Sigmoid colon (tissue), 4 donors: ENCODE results near the gene SMAD6.

Source experiments
- CTCF ChIP-seq, 4 experiments: fragments of 450-650 bp in 3 of 4; fragments of 200-600 bp in 1 of 4; IDR thresholded peaks; one replicate each; pipeline ENCODE4 v1.5.1; 2016 to 2019; ENCODE audit warnings: antibody characterized with exemption in 4 of 4, mild to moderate bottlenecking in 3 of 4, moderate library complexity in 2 of 4
- EP300 ChIP-seq, 4 donors: sonication (generic); formaldehyde crosslinking; IDR thresholded peaks; one replicate each; pipeline ENCODE4 v1.6.1; 2017; ENCODE audit warnings: antibody characterized with exemption in 4 of 4
- POLR2AphosphoS5 ChIP-seq, 4 donors: sonication (generic); formaldehyde crosslinking; IDR thresholded peaks; one replicate each; pipeline ENCODE4 v1.6.1; 2017; ENCODE audit warnings: antibody characterized with exemption in 4 of 4

GRCh38 chr15:66706840-66707239, 4.8 kb downstream of the SMAD6 start:
- TF ChIP-seq CTCF (IDR thresholded peaks at IDR 0.05): no peak
- TF ChIP-seq POLR2AphosphoS5 (IDR thresholded peaks at IDR 0.05): no peak
- TF ChIP-seq EP300 (IDR thresholded peaks at IDR 0.05): no peak
